Osteoblast (primary cell): ENCODE data around the gene C1QTNF4. TPM values are rescaled to one million over a fixed set of nuclear protein-coding genes. Genes with fewer than 3 reads are reported as not detected.

ENCODE experiments used
- DNase-seq: peaks from one replicate; pipeline ENCODE4 v3.0.0; 2011; ENCODE audit warnings: low spot score, mixed read lengths; ENCODE audit not compliant: insufficient read length; ENCODE audit errors: missing footprints
- H2AFZ ChIP-seq: 2 replicates; pipeline ENCODE4 v1.6.0; 2011; ENCODE audit warnings: mild to moderate bottlenecking, low read length
- H3K27ac ChIP-seq: 2 replicates; pipeline ENCODE4 v1.5.1; 2011; ENCODE audit warnings: mild to moderate bottlenecking, low read depth, low read length, moderate library complexity
- H3K27me3 ChIP-seq: 2 replicates; pipeline ENCODE4 v1.6.0; 2012; ENCODE audit warnings: mild to moderate bottlenecking, control low read depth, inconsistent platforms, low read length, moderate library complexity; ENCODE audit not compliant: insufficient read depth
- H3K36me3 ChIP-seq: 2 replicates; pipeline ENCODE4 v1.5.1; 2011; ENCODE audit warnings: mild to moderate bottlenecking, low read length, control low read depth, moderate library complexity; ENCODE audit not compliant: insufficient read depth
- H3K4me1 ChIP-seq: 2 replicates; pipeline ENCODE4 v1.5.1; 2011; ENCODE audit warnings: mild to moderate bottlenecking, low read length, control low read depth, moderate library complexity; ENCODE audit not compliant: insufficient read depth
- H3K4me2 ChIP-seq: 2 replicates; pipeline ENCODE4 v1.6.0; 2011; ENCODE audit warnings: mild to moderate bottlenecking, low read length; ENCODE audit not compliant: insufficient read depth
- H3K4me3 ChIP-seq: fragments of 200-600 bp; sonication (generic); 3 replicates; pipeline ENCODE4 v1.5.1; 2012; ENCODE audit warnings: mild to moderate bottlenecking, low read length, inconsistent platforms; ENCODE audit not compliant: insufficient read depth
- H3K79me2 ChIP-seq: 2 replicates; pipeline ENCODE4 v1.6.0; 2012; ENCODE audit warnings: mild to moderate bottlenecking, low read length, control low read depth, inconsistent platforms; ENCODE audit not compliant: insufficient read depth
- H3K9me3 ChIP-seq: 2 replicates; pipeline ENCODE4 v1.5.1; 2011; ENCODE audit warnings: low read depth, low read length, control low read depth
- H4K20me1 ChIP-seq: 2 replicates; pipeline ENCODE4 v1.6.0; 2012; ENCODE audit warnings: mild to moderate bottlenecking, low read length, control low read depth; ENCODE audit not compliant: insufficient read depth
- CTCF ChIP-seq: IDR thresholded peaks from 2 replicates; pipeline ENCODE4 v1.5.1; 2011; ENCODE audit warnings: mild to moderate bottlenecking, low read depth, low read length, moderate library complexity; ENCODE audit errors: extremely low read depth
- total RNA-seq: library from RNA; depleted of rRNA; stranded (reverse); fragments of >200 nt; gene quantifications from 2 replicates; pipeline ENCODE4 v1.2.3, GENCODE V29; 2012

The C1QTNF4 gene
- total RNA-seq, 1 donor = 0.36 TPM

- Histone ChIP-seq H3K27ac (peak within 1 kb of the TSS; percentile 76), H3K4me2 (peak within 1 kb of the TSS; percentile 98), H4K20me1 (no peaks in the 10 kb centered on the region), H3K4me3 (peak within 1 kb of the TSS; percentile 96), H3K79me2 (peaks cover 58% of the 10 kb centered on the region), H3K27me3 (no peaks in the 10 kb centered on the region), H3K9me3 (no peaks in the 10 kb centered on the region), H3K36me3 (peaks cover 57% of the 10 kb centered on the region), H2AFZ (peak within 1 kb of the TSS; percentile 98), H3K4me1 (peaks cover 25% of the 10 kb centered on the region)
- TF ChIP-seq CTCF = no peak
- peak; percentile 96 for DNase-seq
Observed at GRCh38 chr11:47578524-47579494, 15.4 kb downstream of the C1QTNF4 start, which contains the start of the genes KBTBD4 and NDUFS3. TSS of gene KBTBD4 (minus strand) at chr11:47578970. CDS start at chr11:47578951, 19 bp downstream. TSS of gene NDUFS3 (plus strand) at chr11:47579074. CDS start at chr11:47579092, 18 bp downstream.

GRCh38 chr11:47577460-47578041, 16.7 kb downstream of the C1QTNF4 start:
- H3K4me1 ChIP-seq = peaks cover 34% of the 10 kb centered on the region
- H3K4me3 ChIP-seq = peak overlapping the region; percentile 96
- H2AFZ ChIP-seq = no peak overlapping the region
- H3K4me2 ChIP-seq = peak overlapping the region; percentile 98
- no peaks in the 10 kb centered on the region for H3K9me3 ChIP-seq
- H3K79me2 ChIP-seq = peaks cover 65% of the 10 kb centered on the region
- H4K20me1 ChIP-seq = peaks cover 6% of the 10 kb centered on the region
- peak; percentile 65 for DNase-seq
- H3K27ac ChIP-seq = peak overlapping the region; percentile 76
- H3K27me3 ChIP-seq = no peaks in the 10 kb centered on the region
- peaks cover 53% of the 10 kb centered on the region for H3K36me3 ChIP-seq
- TF ChIP-seq CTCF = no peak

GRCh38 chr11:47573321-47573720, 20.9 kb downstream of the C1QTNF4 start:
- Histone ChIP-seq H3K36me3 (peaks cover 42% of the 10 kb centered on the region), H3K79me2 (peaks cover 62% of the 10 kb centered on the region)
- no peak for TF ChIP-seq CTCF

More at GRCh38 chr11:47573321-47573720, 20.9 kb downstream of the C1QTNF4 start:
- Histone ChIP-seq H2AFZ (no peak overlapping the region), H4K20me1 (peaks cover 6% of the 10 kb centered on the region), H3K27me3 (no peaks in the 10 kb centered on the region), H3K4me2 (peak overlapping the region; percentile 26), H3K4me3 (no peak overlapping the region), H3K4me1 (peaks cover 36% of the 10 kb centered on the region), H3K9me3 (no peaks in the 10 kb centered on the region), H3K27ac (peak overlapping the region; percentile 60)
- peak; percentile 27 for DNase-seq
